H1 (cell line): ENCODE measurements around the gene SPRYD4. TPM values are rescaled to one million over a fixed set of nuclear protein-coding genes. Genes with fewer than 3 reads are reported as not detected.

Source experiments
- CTCF ChIA-PET: fragments of 300-600 bp; sonication (Branson Sonifier 250); formaldehyde crosslinking; loops from one replicate; lab custom pipeline; 2021; ENCODE audit not compliant: partially characterized antibody; lab: Charles Lee
- POLR2A ChIA-PET: fragments of 300-600 bp; sonication (Branson Sonifier 250); formaldehyde crosslinking; loops from one replicate; lab custom pipeline; 2021; ENCODE audit warnings: inconsistent platforms; ENCODE audit not compliant: partially characterized antibody; lab: Charles Lee
- DNase-seq, 2 experiments: peaks; one replicate each; pipeline versions ENCODE4 v3.0.0 to v3.0.0-alpha.2; 2010 to 2022; ENCODE audit warnings: low spot score in 2 of 2, low read depth in 1 of 2, mixed read lengths in 1 of 2
- FAIRE-seq: peaks from 2 replicates; lab custom pipeline; 2011; peaks lifted over from hg19 to GRCh38; lab: Jason Lieb, UNC
- H2AFZ ChIP-seq: 2 replicates; pipeline ENCODE4 v1.8.1; 2012; ENCODE audit warnings: low read length, inconsistent platforms
- H2AK5ac ChIP-seq: 2 replicates; pipeline ENCODE4 v1.6.1; 2013; ENCODE audit warnings: low read depth, low read length
- H2BK120ac ChIP-seq: replicated peaks from 2 replicates; pipeline ENCODE3; 2013; ENCODE audit warnings: low read depth, low read length, inconsistent platforms
- H2BK12ac ChIP-seq: 2 replicates; pipeline ENCODE4 v1.6.1; 2013; ENCODE audit warnings: low read depth, low read length
- H2BK15ac ChIP-seq: 2 replicates; pipeline ENCODE4 v1.6.1; 2013; ENCODE audit warnings: low read length
- H2BK20ac ChIP-seq: 2 replicates; pipeline ENCODE4 v1.6.1; 2013; ENCODE audit warnings: low read length
- H2BK5ac ChIP-seq: 2 replicates; pipeline ENCODE4 v1.6.1; 2013; ENCODE audit warnings: low read depth, low read length
- H3K14ac ChIP-seq: 2 replicates; pipeline ENCODE4 v1.6.1; 2013; ENCODE audit warnings: inconsistent platforms; ENCODE audit not compliant: insufficient read length
- H3K18ac ChIP-seq: 2 replicates; pipeline ENCODE4 v1.6.1; 2013; ENCODE audit warnings: low read length; ENCODE audit errors: extremely low read depth
- H3K23ac ChIP-seq: 2 replicates; pipeline ENCODE4 v1.6.1; 2013; ENCODE audit warnings: inconsistent platforms; ENCODE audit not compliant: insufficient read length
- H3K23me2 ChIP-seq: 2 replicates; pipeline ENCODE4 v1.6.1; 2013; ENCODE audit warnings: low read depth, low read length
- H3K27ac ChIP-seq: 2 replicates; pipeline ENCODE4 v1.6.1; 2011; ENCODE audit warnings: low read depth, low read length, inconsistent platforms
- H3K27me3 ChIP-seq, 4 experiments: replicated peaks in 1 of 4; 1 replicate in 1 of 4; 2 replicates in 3 of 4; pipeline versions ENCODE4 v1.6.1 to v1.8.1; 2011 to 2013; ENCODE audit warnings: low read length in 3 of 4, mild to moderate bottlenecking in 3 of 4, inconsistent platforms in 2 of 4, mixed read lengths in 2 of 4, moderate library complexity in 1 of 4; ENCODE audit not compliant: control insufficient read depth in 3 of 4, insufficient read depth in 3 of 4; ENCODE audit errors: extremely low read depth in 1 of 4
- H3K36me3 ChIP-seq, 4 experiments: 2 replicates each; pipeline versions ENCODE4 v1.6.1 to v1.8.1; 2011 to 2013; ENCODE audit warnings: mild to moderate bottlenecking in 4 of 4, low read length in 3 of 4, moderate library complexity in 2 of 4, control low read depth in 1 of 4, inconsistent platforms in 1 of 4; ENCODE audit not compliant: insufficient read depth in 4 of 4, control insufficient read depth in 2 of 4
- H3K4ac ChIP-seq: replicated peaks from 2 replicates; pipeline ENCODE3; 2013; ENCODE audit warnings: low read length, low read depth, mixed read lengths, inconsistent platforms; ENCODE audit not compliant: insufficient read length
- H3K4me1 ChIP-seq, 4 experiments: replicated peaks in 1 of 4; 1 replicate in 1 of 4; 2 replicates in 3 of 4; pipeline versions ENCODE4 v1.6.1 to v1.8.1; 2011 to 2013; ENCODE audit warnings: low read length in 3 of 4, inconsistent platforms in 2 of 4, mixed read lengths in 1 of 4; ENCODE audit not compliant: insufficient read depth in 4 of 4, control insufficient read depth in 3 of 4
- H3K4me2 ChIP-seq, 2 experiments: 2 replicates each; pipeline versions ENCODE4 v1.6.1 to v1.8.1; 2011 to 2013; ENCODE audit warnings: low read depth in 2 of 2, low read length in 2 of 2, control low read depth in 1 of 2, inconsistent platforms in 1 of 2, mild to moderate bottlenecking in 1 of 2; ENCODE audit not compliant: insufficient read depth in 1 of 2
- H3K4me3 ChIP-seq, 4 experiments: fragments of 200-600, 300-600 bp in 1 of 4; sonication (generic), shearing (Covaris generic), sonication (Bioruptor Twin) in 1 of 4; 2 replicates each; pipeline versions ENCODE4 v1.5.1 to v1.8.1; 2011 to 2016; ENCODE audit warnings: low read length in 4 of 4, low read depth in 3 of 4, control low read depth in 2 of 4, inconsistent platforms in 2 of 4, mild to moderate bottlenecking in 2 of 4, mixed read lengths in 1 of 4, moderate library complexity in 1 of 4; ENCODE audit not compliant: insufficient read depth in 2 of 4; ENCODE audit errors: extremely low read depth in 1 of 4
- H3K56ac ChIP-seq: replicated peaks from 2 replicates; pipeline ENCODE3; 2013; ENCODE audit warnings: low read depth, mild to moderate bottlenecking, mixed read lengths, low read length, inconsistent platforms; ENCODE audit not compliant: insufficient read length
- H3K79me1 ChIP-seq: 2 replicates; pipeline ENCODE4 v1.6.1; 2013; ENCODE audit warnings: low read depth, low read length, control low read depth
- H3K79me2 ChIP-seq, 2 experiments: 2 replicates each; pipeline versions ENCODE4 v1.6.1 to v1.8.1; 2012 to 2013; ENCODE audit warnings: low read length in 2 of 2, mild to moderate bottlenecking in 2 of 2, inconsistent platforms in 1 of 2; ENCODE audit not compliant: insufficient read depth in 2 of 2, control insufficient read depth in 1 of 2
- H3K9ac ChIP-seq, 4 experiments: replicated peaks in 1 of 4; 1 replicate in 1 of 4; 2 replicates in 3 of 4; pipeline versions ENCODE4 v1.6.1 to v1.8.1; 2011 to 2013; ENCODE audit warnings: low read depth in 3 of 4, low read length in 3 of 4, control low read depth in 2 of 4, mild to moderate bottlenecking in 2 of 4, moderate library complexity in 2 of 4, inconsistent platforms in 1 of 4; ENCODE audit errors: extremely low read depth in 1 of 4
- H3K9me3 ChIP-seq, 2 experiments: 2 replicates each; pipeline versions ENCODE4 v1.6.1 to v1.8.1; 2012 to 2013; ENCODE audit warnings: mild to moderate bottlenecking in 2 of 2, moderate library complexity in 2 of 2, control low read depth in 1 of 2, inconsistent platforms in 1 of 2, low read depth in 1 of 2, low read length in 1 of 2, mixed read lengths in 1 of 2; ENCODE audit not compliant: insufficient read depth in 2 of 2
- H4K20me1 ChIP-seq, 2 experiments: replicated peaks in 1 of 2; 2 replicates each; pipeline versions ENCODE3 to v1.8.1; 2011 to 2013; ENCODE audit warnings: inconsistent platforms in 2 of 2, low read length in 2 of 2, mild to moderate bottlenecking in 1 of 2; ENCODE audit not compliant: insufficient read depth in 2 of 2, control insufficient read depth in 1 of 2
- H4K5ac ChIP-seq: 2 replicates; pipeline ENCODE4 v1.6.1; 2013; ENCODE audit warnings: low read length, low read depth, mixed read lengths, inconsistent platforms; ENCODE audit not compliant: insufficient read length
- H4K8ac ChIP-seq: 2 replicates; pipeline ENCODE4 v1.8.0; 2013; ENCODE audit warnings: mild to moderate bottlenecking, moderate library complexity, low read length, inconsistent platforms; ENCODE audit not compliant: insufficient read depth; ENCODE audit errors: extremely low read depth
- H4K91ac ChIP-seq: replicated peaks from 2 replicates; pipeline ENCODE3; 2013; ENCODE audit warnings: low read length, mixed read lengths, inconsistent platforms; ENCODE audit not compliant: insufficient read length
- ASH2L ChIP-seq: fragments of 200-600, 300-600 bp; sonication (generic); IDR thresholded peaks from one replicate; pipeline ENCODE4 v1.7.1; 2017; ENCODE audit warnings: low read length
- ATF2 ChIP-seq: IDR thresholded peaks from 2 replicates; pipeline ENCODE4 v1.6.1; 2012; ENCODE audit warnings: low read length, inconsistent platforms
- ATF3 ChIP-seq: IDR thresholded peaks from 2 replicates; pipeline ENCODE4 v1.6.1; 2011; ENCODE audit warnings: low read depth, mild to moderate bottlenecking, low read length; ENCODE audit not compliant: insufficient read depth
- BRCA1 ChIP-seq: IDR thresholded peaks from 2 replicates; pipeline ENCODE4 v1.6.1; 2012; ENCODE audit warnings: low read depth, low read length, improper control_type of control experiment
- CHD2 ChIP-seq: IDR thresholded peaks from 2 replicates; pipeline ENCODE4 v1.6.1; 2012; ENCODE audit warnings: low read length, improper control_type of control experiment
- CTBP2 ChIP-seq: IDR thresholded peaks from 2 replicates; pipeline ENCODE4 v1.7.0; 2011; ENCODE audit warnings: borderline replicate concordance, mild to moderate bottlenecking, moderate library complexity, mixed read lengths, low read length; ENCODE audit not compliant: insufficient read depth, insufficient read length
- E2F6 ChIP-seq: IDR thresholded peaks from 2 replicates; pipeline ENCODE4 v1.6.1; 2012; ENCODE audit warnings: inconsistent platforms
- HDAC6 ChIP-seq: IDR thresholded peaks from one replicate; pipeline ENCODE4 v1.7.1; 2012; ENCODE audit warnings: low read depth, mild to moderate bottlenecking, inconsistent platforms, low read length, moderate library complexity
- SP4 ChIP-seq: IDR thresholded peaks from 2 replicates; pipeline ENCODE4 v1.6.1; 2012; ENCODE audit warnings: low read length, inconsistent platforms
- SRF ChIP-seq: IDR thresholded peaks from 2 replicates; pipeline ENCODE4 v1.6.1; 2011; ENCODE audit warnings: mild to moderate bottlenecking, low read depth, low read length, moderate library complexity
- TEAD4 ChIP-seq: IDR thresholded peaks from 2 replicates; pipeline ENCODE4 v1.6.1; 2012; ENCODE audit warnings: low read depth, low read length, inconsistent platforms, mixed read lengths
- WGBS, 2 experiments: shearing (Covaris generic) in 1 of 2; methylation state at CpG; one replicate each; pipeline versions ENCODE4 v1.1.6 to v1.1.7; 2013 to 2015; ENCODE audit warnings: low lambda C conversion rate in 2 of 2, mixed read lengths in 2 of 2, inconsistent platforms in 1 of 2, low coverage in 1 of 2, missing lambda C conversion rate in 1 of 2; ENCODE audit not compliant: insufficient replicate concordance in 2 of 2, insufficient coverage in 1 of 2, insufficient read length in 1 of 2; ENCODE audit errors: extremely low coverage in 1 of 2, missing lambda C conversion rate in 1 of 2; 5-methylcytosine and 5-hydroxymethylcytosine counted together
- polyA plus RNA-seq, 7 experiments: library from polyadenylated mRNA; depleted of rRNA in 3 of 7; stranded (reverse) in 5 of 7; unstranded in 2 of 7; fragments of >200 nt in 5 of 7; fragments of 200-250 nt in 2 of 7; gene quantifications; 1 replicate in 5 of 7; 2 replicates in 1 of 7; 4 replicates in 1 of 7; pipeline versions ENCODE4 v1.2.1 to v1.2.3, GENCODE V29; 2011 to 2013; ENCODE audit warnings: missing spikeins in 2 of 7, mixed read lengths in 2 of 7
- total RNA-seq: library from RNA; stranded (reverse); fragmentation: NEBNext Ultra II Directional; extraction: Animal tissue kit (Norgen Biotek cat#: 25700); gene quantifications from 2 replicates; pipeline ENCODE4 v1.2.1, GENCODE V29; 2021

The SPRYD4 gene
- total and polyA plus RNA-seq, 2 of the 8 experiments (the other 6 are each of a cell fraction or from before 2014, with no cell fraction given), result 4.3 to 5.3 TPM

DNA sequence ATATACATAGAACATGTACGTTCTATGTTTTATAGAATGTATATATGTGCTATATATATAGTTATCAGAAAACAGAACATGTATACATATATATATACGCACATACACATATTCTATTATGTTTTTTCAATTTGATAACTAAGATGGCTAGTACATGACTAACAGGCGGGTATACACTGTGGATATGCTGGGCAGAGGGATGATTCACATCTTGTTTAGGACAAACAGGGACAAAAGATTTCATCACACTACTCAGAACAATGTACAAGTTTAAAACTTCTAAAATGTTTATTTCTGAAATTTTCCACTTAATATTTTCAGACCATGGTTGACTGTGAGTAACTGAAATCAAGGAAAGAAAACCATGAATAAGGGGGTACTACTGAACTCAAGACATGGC lies 36.5 kb upstream of the SPRYD4 start:
- no peak overlapping the region for H2AK5ac ChIP-seq
- H3K56ac ChIP-seq, result no peak overlapping the region
- H4K20me1 ChIP-seq, result peaks cover 0 to 1% of the 10 kb centered on the region in 2 experiments
- H3K4me2 ChIP-seq, result no peak overlapping the region
- no peak overlapping the region for H2AFZ ChIP-seq
- CTCF ChIA-PET, result interaction anchor here (0.9 to 1.9 kb wide), 3 partner anchors 19 to 743 kb away, joined by 3 to 7 read pairs (median 3); no protein-coding TSS in a partner anchor
- H2BK20ac ChIP-seq, result no peak overlapping the region
- H3K23ac ChIP-seq, result no peak overlapping the region
- H2BK5ac ChIP-seq, result no peak overlapping the region
- no peak overlapping the region for H2BK12ac ChIP-seq
- H3K27ac ChIP-seq, result no peak overlapping the region
- no peak overlapping the region for H2BK15ac ChIP-seq
- H3K4me3 ChIP-seq, result no peak overlapping the region
- H3K4me1 ChIP-seq, result no peaks in the 10 kb centered on the region
- FAIRE-seq (no peak), DNase-seq (no peak)
- no peak overlapping the region for H4K91ac ChIP-seq
- H3K18ac ChIP-seq, result no peak overlapping the region
- H3K79me1 ChIP-seq, result 0 out of 2 replicates have a peak, but pooled peaks cover 2% of the 10 kb centered on the region
- no peaks in the 10 kb centered on the region for H3K9me3 ChIP-seq
- H3K79me2 ChIP-seq, result peaks cover 0 to 24% of the 10 kb centered on the region in 2 experiments; a peak in 2 of 4 replicates
- no peak overlapping the region for H3K9ac ChIP-seq
- 92% methylated on average over 3 of the region's 3 CpGs; no CpG with 5 or more reads in 1 of the 2 experiments for WGBS, 2 experiments
- no peak overlapping the region for H4K5ac ChIP-seq
- no peak overlapping the region for H3K14ac ChIP-seq
- no peaks in the 10 kb centered on the region for H3K23me2 ChIP-seq
- no peak overlapping the region for H2BK120ac ChIP-seq
- H3K27me3 ChIP-seq, result no peaks in the 10 kb centered on the region
- POLR2A ChIA-PET, result interaction anchor here (1.9 kb wide), 1 partner anchor 17 kb away, joined by 7 read pairs; the partner anchor contains the start of gene TIMELESS
- H4K8ac ChIP-seq, result no peak overlapping the region
- H3K36me3 ChIP-seq, result peaks cover 28 to 58% (median 48%) of the 10 kb centered on the region in 4 experiments
- no peak overlapping the region for H3K4ac ChIP-seq
- TF ChIP-seq ATF3 (no peak), TEAD4 (no peak), SP4 (no peak), E2F6 (no peak), BRCA1 (no peak), ASH2L (no peak), HDAC6 (no peak), SRF (no peak), CTBP2 (no peak), CHD2 (no peak), ATF2 (no peak)
